Measurements from ENCODE around the gene ZEB2.

Gene ZEB2

DNA sequence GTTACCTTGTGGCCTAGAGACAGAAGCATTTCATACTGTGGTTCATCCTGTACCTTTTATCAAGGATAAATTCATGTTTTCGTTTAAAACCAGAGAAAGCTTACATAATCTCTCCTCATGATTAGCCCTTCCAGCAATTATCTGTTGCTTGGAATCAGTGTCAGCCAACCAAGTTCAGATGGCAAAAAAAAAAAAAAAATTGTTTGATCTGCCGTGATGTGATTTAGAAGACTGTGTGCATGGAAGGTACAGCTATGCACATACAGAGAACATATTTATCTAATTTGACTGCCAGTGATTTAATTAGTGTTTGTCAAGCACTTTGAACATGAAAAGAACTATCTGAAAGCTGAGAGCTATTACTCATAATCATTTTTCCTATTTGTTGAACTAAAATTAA is 180.9 kb downstream of the ZEB2 start:
- no peak for DNase-seq

DNA sequence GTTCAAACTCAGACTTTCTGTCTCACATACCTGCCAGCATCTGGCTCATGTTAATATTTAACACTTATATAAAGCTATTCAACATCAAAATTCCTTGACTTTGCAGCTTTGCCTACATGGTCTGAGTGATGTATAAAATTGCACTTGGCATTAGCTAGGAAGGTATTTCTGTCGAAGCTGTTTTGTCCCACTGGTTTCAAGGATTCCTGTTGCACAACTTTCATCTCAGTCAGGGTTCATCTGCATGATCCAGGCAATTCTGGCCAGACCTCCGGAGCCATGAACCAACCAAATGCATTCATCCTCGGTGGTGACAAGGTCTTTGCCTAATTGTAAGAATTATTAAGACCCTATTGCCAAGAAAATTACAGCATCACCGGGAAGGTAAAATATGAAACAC is 185.4 kb downstream of the ZEB2 start:
- no peak for DNase-seq
